HCT116 (cell line): Measurements from ENCODE around the gene PCSK2. TPM values are rescaled to one million over a fixed set of nuclear protein-coding genes. Genes with fewer than 3 reads are reported as not detected.

Source experiments
- ATAC-seq: fragments of 200-7000 bp; cut with Tn5 transposase; 2 replicates; pipeline ENCODE4 v1.9.1; 2020; ENCODE audit warnings: mild to moderate bottlenecking, moderate library complexity
- BruUV-seq: library from RNA; stranded (reverse); fragments of 400-500 nt; replicated peaks from 2 replicates; lab custom pipeline; 2021; lab: Mats Ljungman, UMichigan
- CTCF ChIA-PET: fragments of 300-600 bp; sonication (Branson Sonifier 250); formaldehyde crosslinking; loops from one replicate; lab custom pipeline; 2021; ENCODE audit warnings: antibody characterized with exemption; lab: Charles Lee
- POLR2A ChIA-PET: fragments of 300-600, 350-600 bp; sonication (Branson Sonifier 250); formaldehyde crosslinking; loops from one replicate; lab custom pipeline; 2021; ENCODE audit warnings: antibody characterized with exemption; lab: Charles Lee
- RAD21 ChIA-PET, 2 experiments: fragments of 300-600 bp; sonication (Branson Sonifier 250); formaldehyde crosslinking; loops; one replicate each; lab custom pipeline; 2023; ENCODE audit warnings: low total read pairs in 2 of 2; ENCODE audit not compliant: uncharacterized antibody in 2 of 2, unreplicated experiment in 2 of 2, low non-redundant PET in 1 of 2; lab: Charles Lee
- DNase-seq: peaks from one replicate; pipeline ENCODE4 v3.0.0-alpha.2; 2010; ENCODE audit warnings: low read depth, low spot score
- H2AFZ ChIP-seq: fragments of 200-600 bp; shearing (Covaris generic), sonication (generic); 2 replicates; pipeline ENCODE4 v1.6.1; 2017; ENCODE audit warnings: low read depth, mixed run types, mixed read lengths, antibody characterized with exemption, low read length; ENCODE audit not compliant: poor library complexity, severe bottlenecking
- H3K27ac ChIP-seq: 2 replicates; pipeline ENCODE4 v1.5.1; 2012; ENCODE audit warnings: low read depth, low read length
- H3K27me3 ChIP-seq: fragments of 200-600 bp; sonication (generic); 2 replicates; pipeline ENCODE4 v1.6.1; 2016; ENCODE audit warnings: mixed run types, low read length, mixed read lengths; ENCODE audit not compliant: insufficient read depth
- H3K36me3 ChIP-seq, 2 experiments: fragments of 200-500 bp in 1 of 2; fragments of 200-600 bp in 1 of 2; sonication (Bioruptor generic) in 1 of 2; sonication (generic) in 1 of 2; 2 replicates each; pipeline versions ENCODE4 v1.5.1 to v1.6.1; 2014 to 2016; ENCODE audit warnings: low read length in 2 of 2, inconsistent platforms in 1 of 2, mixed read lengths in 1 of 2, mixed run types in 1 of 2; ENCODE audit not compliant: insufficient read depth in 2 of 2, control insufficient read depth in 1 of 2
- H3K4me1 ChIP-seq, 2 experiments: fragments of 200-600 bp in 1 of 2; sonication (generic) in 1 of 2; 2 replicates each; pipeline versions ENCODE4 v1.5.1 to v1.6.1; 2012 to 2017; ENCODE audit warnings: low read length in 2 of 2, inconsistent platforms in 1 of 2, mild to moderate bottlenecking in 1 of 2, mixed read lengths in 1 of 2, mixed run types in 1 of 2, moderate library complexity in 1 of 2; ENCODE audit not compliant: insufficient read depth in 2 of 2, control insufficient read depth in 1 of 2
- H3K4me2 ChIP-seq: fragments of 200-600 bp; sonication (generic); 2 replicates; pipeline ENCODE4 v1.6.1; 2017; ENCODE audit warnings: mixed run types, low read length, mixed read lengths
- H3K4me3 ChIP-seq, 2 experiments: fragments of 200-600 bp in 1 of 2; sonication (generic) in 1 of 2; replicated peaks in 1 of 2; 2 replicates each; pipeline ENCODE4 v1.5.1; 2011 to 2016; ENCODE audit warnings: low read length in 2 of 2, control low read depth in 1 of 2, low read depth in 1 of 2, mild to moderate bottlenecking in 1 of 2, mixed read lengths in 1 of 2, mixed run types in 1 of 2
- H3K79me2 ChIP-seq: fragments of 200-600 bp; sonication (generic); 2 replicates; pipeline ENCODE4 v1.6.1; 2017; ENCODE audit warnings: mild to moderate bottlenecking, mixed run types, low read length, moderate library complexity, mixed read lengths; ENCODE audit not compliant: insufficient read depth
- H3K9ac ChIP-seq: fragments of 200-600 bp; sonication (generic); 2 replicates; pipeline ENCODE4 v1.6.1; 2016; ENCODE audit warnings: low read length, mixed read lengths
- H3K9me2 ChIP-seq: fragments of 200-600 bp; sonication (generic), shearing (Covaris generic); 2 replicates; pipeline ENCODE4 v1.6.1; 2017; ENCODE audit warnings: mixed run types, mild to moderate bottlenecking, moderate library complexity; ENCODE audit not compliant: insufficient read depth
- H3K9me3 ChIP-seq, 2 experiments: fragments of 200-500 bp in 1 of 2; fragments of 200-600 bp in 1 of 2; sonication (Bioruptor generic) in 1 of 2; sonication (generic) in 1 of 2; 2 replicates each; pipeline ENCODE4 v1.6.1; 2014 to 2017; ENCODE audit warnings: low read length in 2 of 2, mixed read lengths in 2 of 2, inconsistent platforms in 1 of 2, low read depth in 1 of 2, mild to moderate bottlenecking in 1 of 2, mixed run types in 1 of 2, moderate library complexity in 1 of 2; ENCODE audit not compliant: control insufficient read depth in 1 of 2, insufficient read depth in 1 of 2
- H4K20me1 ChIP-seq: fragments of 200-600 bp; sonication (generic), shearing (Covaris generic); 2 replicates; pipeline ENCODE4 v1.6.1; 2017; ENCODE audit warnings: mixed run types, mild to moderate bottlenecking, moderate library complexity; ENCODE audit not compliant: insufficient read depth
- CEBPB ChIP-seq: IDR thresholded peaks from 2 replicates; pipeline ENCODE4 v1.6.1; 2012; ENCODE audit warnings: low read depth
- EZH2 ChIP-seq: fragments of 200-600 bp; sonication (generic); IDR thresholded peaks from 2 replicates; pipeline ENCODE4 v1.6.1; 2017; ENCODE audit warnings: antibody characterized with exemption, mixed run types
- FOSL1 ChIP-seq: IDR thresholded peaks from 2 replicates; pipeline ENCODE4 v1.6.1; 2012; ENCODE audit warnings: low read depth
- JUND ChIP-seq: IDR thresholded peaks from 2 replicates; pipeline ENCODE4 v1.6.1; 2012
- POLR2AphosphoS5 ChIP-seq: IDR thresholded peaks from 2 replicates; pipeline ENCODE4 v1.6.1; 2011; ENCODE audit warnings: mild to moderate bottlenecking, low read depth, low read length, moderate library complexity
- RAD21 ChIP-seq: IDR thresholded peaks from 2 replicates; pipeline ENCODE4 v1.6.1; 2012; ENCODE audit warnings: low read depth, mild to moderate bottlenecking
- SIN3A ChIP-seq: IDR thresholded peaks from 2 replicates; pipeline ENCODE4 v1.6.1; 2012; ENCODE audit warnings: low read depth
- SRF ChIP-seq: IDR thresholded peaks from 2 replicates; pipeline ENCODE4 v1.6.1; 2012; ENCODE audit warnings: low read depth
- TCF7L2 ChIP-seq: IDR thresholded peaks from 2 replicates; pipeline ENCODE4 v1.7.0; 2011; ENCODE audit warnings: borderline replicate concordance, inconsistent platforms; ENCODE audit not compliant: insufficient read depth, insufficient read length; ENCODE audit errors: extremely low read depth
- YY1 ChIP-seq: IDR thresholded peaks from 2 replicates; pipeline ENCODE4 v1.6.1; 2011; ENCODE audit warnings: low read length, low read depth, moderate library complexity, mild to moderate bottlenecking; ENCODE audit not compliant: insufficient replicate concordance; ENCODE audit errors: extremely low read depth
- ZFX ChIP-seq: fragments of 450-650 bp; IDR thresholded peaks from 2 replicates; pipeline ENCODE4 v1.6.1; 2017
- ZNF274 ChIP-seq: fragments of 200-500 bp; sonication (Bioruptor generic); IDR thresholded peaks from 2 replicates; pipeline ENCODE4 v1.6.1; 2014; ENCODE audit warnings: mild to moderate bottlenecking, low read depth, low read length, inconsistent platforms
- intact Hi-C: fragments of 100-400 bp; cut with micrococcal nuclease; formaldehyde crosslinking; loops from 2 replicates; pipeline ENCODE4 v1.10.0; 2022
- total RNA-seq: library from RNA; stranded (reverse); gene quantifications from one replicate; pipeline ENCODE4 v1.2.1, GENCODE V29; 2021; ENCODE audit not compliant: unreplicated experiment
- TF ChIP-seq, protein P1 (sequence below): IDR thresholded peaks from 2 replicates; pipeline ENCODE4 v1.6.1; 2011; ENCODE audit warnings: mild to moderate bottlenecking, low read length, moderate library complexity; ENCODE audit not compliant: insufficient replicate concordance; ENCODE audit errors: extremely low read depth
- TF ChIP-seq, protein P2 (sequence below): IDR thresholded peaks from 2 replicates; pipeline ENCODE4 v1.6.1; 2012
- TF ChIP-seq, protein P3 (sequence below): IDR thresholded peaks from 2 replicates; pipeline ENCODE4 v1.6.1; 2012
- TF ChIP-seq, protein P4 (sequence below), 3 experiments: fragments of 200-600 bp in 1 of 3; sonication (generic) in 1 of 3; IDR thresholded peaks in 2 of 3; conservative IDR thresholded peaks in 1 of 3; 2 replicates each; pipeline ENCODE4 v1.5.1; 2012 to 2017; ENCODE audit warnings: low read depth in 2 of 3, low read length in 2 of 3, antibody characterized with exemption in 1 of 3, borderline replicate concordance in 1 of 3, control low read depth in 1 of 3, mild to moderate bottlenecking in 1 of 3, mixed read lengths in 1 of 3, mixed run types in 1 of 3, moderate library complexity in 1 of 3; ENCODE audit not compliant: insufficient read depth in 1 of 3

Gene PCSK2
- total RNA-seq, 1 experiment from 2014 or later = not detected

DNA sequence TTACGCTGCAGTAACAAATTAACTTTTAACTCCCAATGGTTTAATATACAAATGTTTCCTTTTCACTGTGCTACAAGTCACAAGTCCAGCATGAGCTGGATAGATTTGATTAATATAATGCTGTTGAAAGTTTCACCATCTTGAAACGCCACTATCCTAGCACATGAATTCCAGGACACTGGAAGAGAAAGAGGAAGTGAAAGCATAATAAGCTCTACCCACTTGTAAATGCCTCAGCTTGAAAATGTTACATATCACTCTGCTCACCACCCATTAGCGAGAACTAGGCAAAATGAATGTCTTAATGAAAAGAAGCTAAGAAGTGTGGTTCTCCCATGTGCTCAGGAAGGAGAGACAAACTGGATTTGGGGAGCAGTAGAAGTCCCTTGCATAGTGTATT, 46.9 kb downstream of the PCSK2 start:
- no TSS peak for BruUV-seq
- CTCF ChIA-PET = no interaction called here
- TF ChIP-seq, protein P1, sequence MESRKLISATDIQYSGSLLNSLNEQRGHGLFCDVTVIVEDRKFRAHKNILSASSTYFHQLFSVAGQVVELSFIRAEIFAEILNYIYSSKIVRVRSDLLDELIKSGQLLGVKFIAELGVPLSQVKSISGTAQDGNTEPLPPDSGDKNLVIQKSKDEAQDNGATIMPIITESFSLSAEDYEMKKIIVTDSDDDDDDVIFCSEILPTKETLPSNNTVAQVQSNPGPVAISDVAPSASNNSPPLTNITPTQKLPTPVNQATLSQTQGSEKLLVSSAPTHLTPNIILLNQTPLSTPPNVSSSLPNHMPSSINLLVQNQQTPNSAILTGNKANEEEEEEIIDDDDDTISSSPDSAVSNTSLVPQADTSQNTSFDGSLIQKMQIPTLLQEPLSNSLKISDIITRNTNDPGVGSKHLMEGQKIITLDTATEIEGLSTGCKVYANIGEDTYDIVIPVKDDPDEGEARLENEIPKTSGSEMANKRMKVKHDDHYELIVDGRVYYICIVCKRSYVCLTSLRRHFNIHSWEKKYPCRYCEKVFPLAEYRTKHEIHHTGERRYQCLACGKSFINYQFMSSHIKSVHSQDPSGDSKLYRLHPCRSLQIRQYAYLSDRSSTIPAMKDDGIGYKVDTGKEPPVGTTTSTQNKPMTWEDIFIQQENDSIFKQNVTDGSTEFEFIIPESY = no peak
- TF ChIP-seq TCF7L2 = no peak
- TF ChIP-seq CEBPB = no peak
- TF ChIP-seq ZNF274 = no peak
- no peak for TF ChIP-seq JUND
- TF ChIP-seq POLR2AphosphoS5 = no peak
- no peak for TF ChIP-seq SRF
- TF ChIP-seq, protein P2, sequence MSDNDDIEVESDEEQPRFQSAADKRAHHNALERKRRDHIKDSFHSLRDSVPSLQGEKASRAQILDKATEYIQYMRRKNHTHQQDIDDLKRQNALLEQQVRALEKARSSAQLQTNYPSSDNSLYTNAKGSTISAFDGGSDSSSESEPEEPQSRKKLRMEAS = no peak
- no peak for TF ChIP-seq ZFX
- TF ChIP-seq RAD21 = no peak
- TF ChIP-seq FOSL1 = no peak
- TF ChIP-seq, protein P3, sequence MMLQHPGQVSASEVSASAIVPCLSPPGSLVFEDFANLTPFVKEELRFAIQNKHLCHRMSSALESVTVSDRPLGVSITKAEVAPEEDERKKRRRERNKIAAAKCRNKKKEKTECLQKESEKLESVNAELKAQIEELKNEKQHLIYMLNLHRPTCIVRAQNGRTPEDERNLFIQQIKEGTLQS = no peak
- no peak for TF ChIP-seq SIN3A
- no peak for TF ChIP-seq EZH2
- TF ChIP-seq YY1 = no peak
- TF ChIP-seq, protein P4, sequence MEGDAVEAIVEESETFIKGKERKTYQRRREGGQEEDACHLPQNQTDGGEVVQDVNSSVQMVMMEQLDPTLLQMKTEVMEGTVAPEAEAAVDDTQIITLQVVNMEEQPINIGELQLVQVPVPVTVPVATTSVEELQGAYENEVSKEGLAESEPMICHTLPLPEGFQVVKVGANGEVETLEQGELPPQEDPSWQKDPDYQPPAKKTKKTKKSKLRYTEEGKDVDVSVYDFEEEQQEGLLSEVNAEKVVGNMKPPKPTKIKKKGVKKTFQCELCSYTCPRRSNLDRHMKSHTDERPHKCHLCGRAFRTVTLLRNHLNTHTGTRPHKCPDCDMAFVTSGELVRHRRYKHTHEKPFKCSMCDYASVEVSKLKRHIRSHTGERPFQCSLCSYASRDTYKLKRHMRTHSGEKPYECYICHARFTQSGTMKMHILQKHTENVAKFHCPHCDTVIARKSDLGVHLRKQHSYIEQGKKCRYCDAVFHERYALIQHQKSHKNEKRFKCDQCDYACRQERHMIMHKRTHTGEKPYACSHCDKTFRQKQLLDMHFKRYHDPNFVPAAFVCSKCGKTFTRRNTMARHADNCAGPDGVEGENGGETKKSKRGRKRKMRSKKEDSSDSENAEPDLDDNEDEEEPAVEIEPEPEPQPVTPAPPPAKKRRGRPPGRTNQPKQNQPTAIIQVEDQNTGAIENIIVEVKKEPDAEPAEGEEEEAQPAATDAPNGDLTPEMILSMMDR (IDR thresholded peaks at IDR 0.05 in 2 of 3, conservative IDR thresholded peaks at IDR 0.05 in 1 of 3; ENCODE audit: borderline replicate concordance in 1 of 3, insufficient read depth in 1 of 3, low read depth in 2 of 3, low read length in 2 of 3) = no peak

More for the DNA sequence above, 46.9 kb downstream of the PCSK2 start:
- no peaks in the 10 kb centered on the region for H3K9me2 ChIP-seq
- peaks cover 18% of the 10 kb centered on the region; the same call in 1 of the 2 replicates for H3K27me3 ChIP-seq
- H2AFZ ChIP-seq = no peak overlapping the region
- no peaks in the 10 kb centered on the region for H4K20me1 ChIP-seq
- H3K4me2 ChIP-seq = no peak overlapping the region
- DNase-seq (no peak), ATAC-seq (no peak)
- POLR2A ChIA-PET = no interaction called here
- no peaks in the 10 kb centered on the region for H3K36me3 ChIP-seq
- RAD21 ChIA-PET = no interaction called here
- H3K27ac ChIP-seq = no peak overlapping the region
- no peak overlapping the region for H3K9ac ChIP-seq
- H3K4me1 ChIP-seq = no peaks in the 10 kb centered on the region
- intact Hi-C loops = no loop called here
- H3K9me3 ChIP-seq = no peaks in the 10 kb centered on the region
- no peaks in the 10 kb centered on the region for H3K79me2 ChIP-seq
- H3K4me3 ChIP-seq = no peak overlapping the region
